Measurements from ENCODE around the gene FHIT.

FHIT gene

DNA sequence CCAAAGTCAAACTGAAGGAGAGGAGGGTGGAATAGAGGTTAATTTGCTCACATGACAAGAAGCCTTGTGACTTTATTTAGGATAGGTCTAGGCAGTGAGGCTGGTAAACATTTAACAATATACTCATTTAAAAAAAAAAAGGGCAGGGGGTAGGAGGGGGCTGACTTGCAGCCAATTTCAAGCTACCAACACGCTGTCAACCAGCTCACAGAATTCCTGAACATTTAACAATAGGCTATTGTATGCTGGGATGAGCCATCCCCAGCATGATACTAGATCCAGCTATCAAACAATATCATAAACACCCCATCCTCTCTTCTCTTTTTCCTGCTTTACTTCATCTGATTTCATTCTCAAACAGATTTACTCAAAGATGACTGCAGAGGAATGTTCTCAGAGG, 1105.1 kb downstream of the FHIT start:
- H3K4me3 ChIP-seq (ENCODE audit: insufficient read depth, low read length, poor library complexity, severe bottlenecking): no peak overlapping the region
- no peak overlapping the region for H3K4me2 ChIP-seq (ENCODE audit: low read depth, low read length, poor library complexity, severe bottlenecking)
- no peaks in the 10 kb centered on the region for H3K9me3 ChIP-seq (ENCODE audit: insufficient read depth, low read length)
- no peak overlapping the region for H2AFZ ChIP-seq (ENCODE audit: low read depth, low read length, severe bottlenecking)
- H3K27me3 ChIP-seq (ENCODE audit: low read length): no peaks in the 10 kb centered on the region
- H3K9ac ChIP-seq (ENCODE audit: low read length): no peak overlapping the region
- no peaks in the 10 kb centered on the region for H3K9me2 ChIP-seq (replicated peaks; ENCODE audit: insufficient read depth, low read length)
- H3K27ac ChIP-seq (ENCODE audit: low read depth, low read length): no peak overlapping the region
- no peaks in the 10 kb centered on the region for H3K79me2 ChIP-seq (ENCODE audit: insufficient read depth, low read length)
- TF ChIP-seq, protein P1, sequence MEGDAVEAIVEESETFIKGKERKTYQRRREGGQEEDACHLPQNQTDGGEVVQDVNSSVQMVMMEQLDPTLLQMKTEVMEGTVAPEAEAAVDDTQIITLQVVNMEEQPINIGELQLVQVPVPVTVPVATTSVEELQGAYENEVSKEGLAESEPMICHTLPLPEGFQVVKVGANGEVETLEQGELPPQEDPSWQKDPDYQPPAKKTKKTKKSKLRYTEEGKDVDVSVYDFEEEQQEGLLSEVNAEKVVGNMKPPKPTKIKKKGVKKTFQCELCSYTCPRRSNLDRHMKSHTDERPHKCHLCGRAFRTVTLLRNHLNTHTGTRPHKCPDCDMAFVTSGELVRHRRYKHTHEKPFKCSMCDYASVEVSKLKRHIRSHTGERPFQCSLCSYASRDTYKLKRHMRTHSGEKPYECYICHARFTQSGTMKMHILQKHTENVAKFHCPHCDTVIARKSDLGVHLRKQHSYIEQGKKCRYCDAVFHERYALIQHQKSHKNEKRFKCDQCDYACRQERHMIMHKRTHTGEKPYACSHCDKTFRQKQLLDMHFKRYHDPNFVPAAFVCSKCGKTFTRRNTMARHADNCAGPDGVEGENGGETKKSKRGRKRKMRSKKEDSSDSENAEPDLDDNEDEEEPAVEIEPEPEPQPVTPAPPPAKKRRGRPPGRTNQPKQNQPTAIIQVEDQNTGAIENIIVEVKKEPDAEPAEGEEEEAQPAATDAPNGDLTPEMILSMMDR (IDR thresholded peaks at IDR 0.05; ENCODE audit: insufficient read depth, low read length, poor library complexity, severe bottlenecking): no peak
- no peak for TF ChIP-seq EZH2phosphoT487 (conservative IDR thresholded peaks at IDR 0.05; ENCODE audit: low read length)
- no peaks in the 10 kb centered on the region for H3K36me3 ChIP-seq (ENCODE audit: low read length)
- no peaks in the 10 kb centered on the region for H4K20me1 ChIP-seq (ENCODE audit: low read depth, low read length)
- H3F3A ChIP-seq (ENCODE audit: insufficient read depth): no peaks in the 10 kb centered on the region

DNA sequence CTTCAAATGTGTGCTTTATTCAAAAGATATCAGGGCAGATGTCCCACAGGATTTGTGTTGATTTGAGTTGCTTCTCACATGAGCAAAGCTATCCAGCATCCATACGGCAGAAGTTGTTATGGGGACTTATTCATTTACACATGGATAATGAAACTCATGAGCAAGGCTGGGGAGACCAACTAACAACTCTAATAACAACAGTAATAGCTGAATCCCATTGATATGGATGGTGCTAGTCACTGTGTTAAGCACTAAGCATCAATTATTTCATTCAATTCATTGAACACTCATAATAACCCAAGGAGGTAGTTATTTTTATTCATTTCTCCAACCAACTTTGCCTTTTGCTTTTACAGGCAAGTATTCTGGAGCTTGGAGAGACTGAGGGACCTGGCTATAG, 1107.2 kb downstream of the FHIT start:
- Histone ChIP-seq H3K27me3 (ENCODE audit: low read length) (no peaks in the 10 kb centered on the region), H3K4me2 (ENCODE audit: low read depth, low read length, poor library complexity, severe bottlenecking) (no peak overlapping the region), H3K4me3 (ENCODE audit: insufficient read depth, low read length, poor library complexity, severe bottlenecking) (no peak overlapping the region), H3F3A (ENCODE audit: insufficient read depth) (no peaks in the 10 kb centered on the region), H2AFZ (ENCODE audit: low read depth, low read length, severe bottlenecking) (no peak overlapping the region), H4K20me1 (ENCODE audit: low read depth, low read length) (no peaks in the 10 kb centered on the region), H3K9ac (ENCODE audit: low read length) (no peak overlapping the region), H3K9me2 (replicated peaks; ENCODE audit: insufficient read depth, low read length) (no peaks in the 10 kb centered on the region), H3K9me3 (ENCODE audit: insufficient read depth, low read length) (no peaks in the 10 kb centered on the region), H3K36me3 (ENCODE audit: low read length) (no peaks in the 10 kb centered on the region), H3K27ac (ENCODE audit: low read depth, low read length) (no peak overlapping the region), H3K79me2 (ENCODE audit: insufficient read depth, low read length) (no peaks in the 10 kb centered on the region)
- TF ChIP-seq EZH2phosphoT487 (conservative IDR thresholded peaks at IDR 0.05; ENCODE audit: low read length): no peak
- TF ChIP-seq, protein P1 (IDR thresholded peaks at IDR 0.05; ENCODE audit: insufficient read depth, low read length, poor library complexity, severe bottlenecking): no peak

DNA sequence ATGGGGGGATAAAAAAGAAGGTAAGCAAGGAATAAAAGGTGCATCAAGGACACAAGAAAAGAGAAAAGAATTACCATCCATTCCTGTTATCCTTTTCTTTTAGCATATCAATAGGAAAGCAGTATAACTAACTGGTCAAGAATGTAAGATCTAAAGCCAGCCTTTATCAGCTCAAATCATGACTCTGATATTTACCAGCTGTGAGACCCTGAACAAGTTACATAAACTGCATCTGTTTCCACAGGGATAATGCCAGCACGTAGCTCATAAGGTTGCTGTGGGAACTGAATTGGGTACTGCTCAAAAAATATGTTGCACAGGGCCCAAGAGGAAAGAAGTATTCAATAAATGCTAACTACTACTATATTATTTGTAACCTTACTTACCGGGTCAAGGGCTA, 1109.2 kb downstream of the FHIT start:
- no peak for TF ChIP-seq EZH2phosphoT487 (conservative IDR thresholded peaks at IDR 0.05; ENCODE audit: low read length)
- TF ChIP-seq, protein P1 (IDR thresholded peaks at IDR 0.05; ENCODE audit: insufficient read depth, low read length, poor library complexity, severe bottlenecking): no peak
- Histone ChIP-seq H3K9me3 (ENCODE audit: insufficient read depth, low read length) (no peaks in the 10 kb centered on the region), H3K9me2 (replicated peaks; ENCODE audit: insufficient read depth, low read length) (no peaks in the 10 kb centered on the region), H3K4me3 (ENCODE audit: insufficient read depth, low read length, poor library complexity, severe bottlenecking) (no peak overlapping the region), H2AFZ (ENCODE audit: low read depth, low read length, severe bottlenecking) (no peak overlapping the region), H3K27ac (ENCODE audit: low read depth, low read length) (no peak overlapping the region), H3K79me2 (ENCODE audit: insufficient read depth, low read length) (no peaks in the 10 kb centered on the region), H4K20me1 (ENCODE audit: low read depth, low read length) (no peaks in the 10 kb centered on the region), H3F3A (ENCODE audit: insufficient read depth) (no peaks in the 10 kb centered on the region), H3K4me2 (ENCODE audit: low read depth, low read length, poor library complexity, severe bottlenecking) (no peak overlapping the region), H3K9ac (ENCODE audit: low read length) (no peak overlapping the region), H3K36me3 (ENCODE audit: low read length) (no peaks in the 10 kb centered on the region), H3K27me3 (ENCODE audit: low read length) (no peaks in the 10 kb centered on the region)
